OCI-LY7 (cell line): ENCODE data around the gene PSAP. TPM values are rescaled to one million over a fixed set of nuclear protein-coding genes. Genes with fewer than 3 reads are reported as not detected.

Experiments
- BruUV-seq: library from RNA; stranded (reverse); fragments of 400-500 nt; replicated peaks from 2 replicates; lab custom pipeline; 2021; lab: Mats Ljungman, UMichigan
- CTCF ChIA-PET: fragments of 300-600 bp; sonication (Branson Sonifier 250); formaldehyde crosslinking; loops from one replicate; lab custom pipeline; 2022; ENCODE audit warnings: antibody characterized with exemption; ENCODE audit not compliant: unreplicated experiment; lab: Charles Lee
- POLR2A ChIA-PET: fragments of 300-600 bp; sonication (Branson Sonifier 250); formaldehyde crosslinking; loops from one replicate; lab custom pipeline; 2022; ENCODE audit warnings: antibody characterized with exemption; lab: Charles Lee
- DNase-seq: peaks from one replicate; pipeline ENCODE4 v3.0.0-alpha.2; 2015; ENCODE audit warnings: low spot score
- H2AFZ ChIP-seq: fragments of 200-600 bp; sonication (generic), shearing (Covaris generic); 2 replicates; pipeline ENCODE4 v1.6.1; 2014; ENCODE audit warnings: mild to moderate bottlenecking, antibody characterized with exemption, low read length, moderate library complexity
- H3K27ac ChIP-seq: fragments of 200-600 bp; sonication (generic); 2 replicates; pipeline ENCODE4 v1.5.1; 2014; ENCODE audit warnings: mixed run types, low read depth, mild to moderate bottlenecking, moderate library complexity, low read length, inconsistent platforms; ENCODE audit not compliant: poor library complexity, severe bottlenecking
- H3K36me3 ChIP-seq: fragments of 200-600 bp; sonication (generic); 2 replicates; pipeline ENCODE4 v1.6.1; 2014; ENCODE audit warnings: mild to moderate bottlenecking, antibody characterized with exemption, low read length, moderate library complexity, mixed read lengths; ENCODE audit not compliant: insufficient read depth
- H3K4me1 ChIP-seq: fragments of 200-600 bp; sonication (generic); 2 replicates; pipeline ENCODE4 v1.5.1; 2014; ENCODE audit warnings: mild to moderate bottlenecking, low read length; ENCODE audit not compliant: insufficient read depth, poor library complexity, severe bottlenecking
- H3K4me2 ChIP-seq: fragments of 200-600 bp; sonication (generic); 2 replicates; pipeline ENCODE4 v1.6.1; 2014; ENCODE audit warnings: mild to moderate bottlenecking, low read length
- H3K4me3 ChIP-seq: fragments of 200-600 bp; sonication (generic); 2 replicates; pipeline ENCODE4 v1.5.1; 2014; ENCODE audit warnings: mild to moderate bottlenecking, low read depth, low read length; ENCODE audit not compliant: poor library complexity, severe bottlenecking
- H3K79me2 ChIP-seq: fragments of 200-600 bp; sonication (generic); 2 replicates; pipeline ENCODE4 v1.6.1; 2016; ENCODE audit warnings: low read depth, mild to moderate bottlenecking, low read length, moderate library complexity, mixed read lengths; ENCODE audit not compliant: insufficient read depth
- H3K9me2 ChIP-seq: fragments of 200-600 bp; sonication (generic); 2 replicates; pipeline ENCODE4 v1.6.1; 2016; ENCODE audit warnings: mild to moderate bottlenecking, low read length, mixed read lengths; ENCODE audit not compliant: insufficient read depth
- H3K9me3 ChIP-seq: fragments of 200-600 bp; sonication (generic); 2 replicates; pipeline ENCODE4 v1.6.1; 2014; ENCODE audit warnings: mild to moderate bottlenecking, mixed run types, low read length, mixed read lengths
- H4K20me1 ChIP-seq: fragments of 200-600 bp; sonication (generic); 2 replicates; pipeline ENCODE4 v1.6.1; 2014; ENCODE audit warnings: mild to moderate bottlenecking, antibody characterized with exemption, low read length, moderate library complexity, mixed read lengths; ENCODE audit not compliant: insufficient read depth
- CTCF ChIP-seq: fragments of 200-600 bp; sonication (generic); conservative IDR thresholded peaks from 2 replicates; pipeline ENCODE4 v1.5.1; 2014; ENCODE audit warnings: mild to moderate bottlenecking, antibody characterized with exemption, low read length, moderate library complexity, mixed read lengths
- EZH2phosphoT487 ChIP-seq: fragments of 200-600 bp; sonication (generic); IDR thresholded peaks from 2 replicates; pipeline ENCODE4 v1.6.1; 2018; ENCODE audit warnings: low read depth, borderline replicate concordance, mild to moderate bottlenecking, mixed run types, antibody characterized with exemption, low read length, moderate library complexity, mixed read lengths
- intact Hi-C: fragments of 100-400 bp; cut with micrococcal nuclease; formaldehyde crosslinking; loops from one replicate; pipeline ENCODE4 v1.10.0; 2022; ENCODE audit not compliant: unreplicated experiment
- total RNA-seq, 2 experiments: library from RNA; depleted of rRNA in 1 of 2; stranded (reverse); fragments of >200 nt in 1 of 2; shearing (Covaris generic) in 1 of 2; gene quantifications; 2 replicates each; pipeline ENCODE4 v1.2.3, GENCODE V29; 2014 to 2022

Gene PSAP
- total RNA-seq, 2 experiments from 2014 or later = 163 to 200 TPM

DNA sequence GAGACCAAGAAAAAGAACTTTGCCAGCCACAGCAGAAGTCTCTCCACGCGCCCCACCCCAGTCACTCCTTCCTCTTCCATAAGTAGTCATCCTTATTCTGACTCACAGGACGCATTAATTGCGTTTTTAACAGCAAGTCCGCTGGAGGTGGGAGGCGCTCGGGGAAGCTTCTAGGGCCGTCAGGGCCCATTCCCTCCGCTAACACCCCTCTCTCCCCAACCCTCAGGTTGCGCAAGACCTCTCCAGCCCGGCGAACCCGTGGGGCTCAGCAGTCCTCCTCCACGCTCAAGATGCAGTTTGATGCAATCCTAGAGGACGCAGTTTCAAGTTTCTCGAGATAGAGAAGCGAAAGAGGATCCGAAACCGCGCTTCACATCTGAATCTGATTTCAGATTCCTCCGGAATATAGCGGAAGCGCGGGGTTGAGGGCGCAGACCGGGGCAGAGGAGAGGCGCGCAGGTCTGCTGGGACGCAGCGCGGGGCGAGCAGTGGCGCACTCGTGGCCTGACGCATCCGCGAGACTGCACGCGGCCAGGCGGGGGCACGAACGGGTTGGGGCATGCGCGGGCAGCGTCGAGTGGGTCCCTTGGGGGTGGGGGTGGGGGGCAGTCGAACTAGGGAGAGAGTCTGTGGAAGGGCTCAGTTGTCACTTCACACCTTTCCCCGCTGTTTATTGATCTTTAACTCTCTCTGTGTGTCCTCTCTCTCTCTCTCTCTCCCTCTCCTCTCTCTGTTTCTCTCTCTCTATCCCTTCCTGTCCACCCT lies 37.8 kb upstream of the PSAP start:
- ChIA-PET POLR2A (interaction anchor here (0.6 to 1.9 kb wide), 3 partner anchors 50 to 455 kb away, joined by 3 to 5 read pairs (median 4); no protein-coding TSS in a partner anchor), CTCF (no interaction called here)
- Histone ChIP-seq H3K4me1 (peaks cover 38% of the 10 kb centered on the region), H3K36me3 (no peaks in the 10 kb centered on the region), H3K4me3 (peak overlapping the region; percentile 57), H3K79me2 (no peaks in the 10 kb centered on the region), H3K27ac (peak overlapping the region; percentile 50), H3K9me3 (no peaks in the 10 kb centered on the region), H3K9me2 (no peaks in the 10 kb centered on the region), H3K4me2 (peak overlapping the region; percentile 83), H4K20me1 (no peaks in the 10 kb centered on the region), H2AFZ (peak overlapping the region; percentile 42; the same call in 1 of the 2 replicates)
- no peak for TF ChIP-seq EZH2phosphoT487
- peak; percentile 51 for TF ChIP-seq CTCF
- intact Hi-C loops = loop anchor here (1.0 to 2.0 kb wide), 3 partner anchors 30 to 114 kb away; no protein-coding TSS in a partner anchor
- no TSS peak for BruUV-seq
- peak; percentile 97 for DNase-seq

GRCh38 chr10:71888248-71888622 lies 37.2 kb upstream of the PSAP start:
- Histone ChIP-seq H3K36me3 (no peaks in the 10 kb centered on the region), H3K4me3 (peak overlapping the region; percentile 57), H3K79me2 (no peaks in the 10 kb centered on the region), H4K20me1 (no peaks in the 10 kb centered on the region), H2AFZ (no peak overlapping the region; the same call in 1 of the 2 replicates), H3K27ac (peak overlapping the region; percentile 50), H3K4me1 (peaks cover 43% of the 10 kb centered on the region), H3K4me2 (peak overlapping the region; percentile 83), H3K9me3 (no peaks in the 10 kb centered on the region), H3K9me2 (no peaks in the 10 kb centered on the region)
- DNase-seq = no peak
- no TSS peak for BruUV-seq
- intact Hi-C loops = loop anchor here (1.0 to 2.0 kb wide), 2 partner anchors 29 to 113 kb away; no protein-coding TSS in a partner anchor
- TF ChIP-seq EZH2phosphoT487 (no peak), CTCF (no peak)
- POLR2A ChIA-PET = no interaction called here
- CTCF ChIA-PET = no interaction called here

GRCh38 chr10:71887743-71888142 lies 36.7 kb upstream of the PSAP start:
- ChIA-PET CTCF (no interaction called here), POLR2A (interaction anchor here (1.3 kb wide), 1 partner anchor 51 kb away, joined by 3 read pairs; no protein-coding TSS in a partner anchor)
- TF ChIP-seq EZH2phosphoT487 = no peak
- TF ChIP-seq CTCF = no peak
- H4K20me1 ChIP-seq = no peaks in the 10 kb centered on the region
- peaks cover 48% of the 10 kb centered on the region for H3K4me1 ChIP-seq
- H3K9me2 ChIP-seq = no peaks in the 10 kb centered on the region
- H3K4me2 ChIP-seq = peak overlapping the region; percentile 83
- no TSS peak for BruUV-seq
- no peak overlapping the region for H3K27ac ChIP-seq
- peak overlapping the region; percentile 57 for H3K4me3 ChIP-seq
- H2AFZ ChIP-seq = no peak overlapping the region
- H3K36me3 ChIP-seq = no peaks in the 10 kb centered on the region
- DNase-seq = no peak
- H3K9me3 ChIP-seq = no peaks in the 10 kb centered on the region
- intact Hi-C loops = loop anchor here (1.0 to 2.0 kb wide), 2 partner anchors 29 to 112 kb away; no protein-coding TSS in a partner anchor
- no peaks in the 10 kb centered on the region for H3K79me2 ChIP-seq
